ENCODE data around the gene ADAM11. TPM values are rescaled to one million over a fixed set of nuclear protein-coding genes. Genes with fewer than 3 reads are reported as not detected.
"Not testable (repeated sequence)": the region's sequence is repeated elsewhere in the genome, so short reads cannot be mapped to it uniquely, and the experiment has no call there.

Gene ADAM11
- total and polyA plus RNA-seq, 2 experiments from 2014 or later: 0.20 to 0.22 TPM

GRCh38 chr17:44741316-44741715 lies 17.5 kb upstream of the ADAM11 start:
- TF ChIP-seq EZH2phosphoT487 (IDR thresholded peaks at IDR 0.05; ENCODE audit: insufficient read depth, low read depth) (no peak), EZH2 (IDR thresholded peaks at IDR 0.05; ENCODE audit: insufficient read depth, poor library complexity, severe bottlenecking) (no peak)

GRCh38 chr17:44745301-44745700 lies 13.5 kb upstream of the ADAM11 start:
- TF ChIP-seq EZH2phosphoT487 (IDR thresholded peaks at IDR 0.05; ENCODE audit: insufficient read depth, low read depth) (no peak), EZH2 (IDR thresholded peaks at IDR 0.05; ENCODE audit: insufficient read depth, poor library complexity, severe bottlenecking) (no peak)
- in situ Hi-C loops (cut with MboI): no loop called here
- Histone ChIP-seq H2AFZ (no peak overlapping the region), H3K9me2 (ENCODE audit: insufficient read depth) (no peaks in the 10 kb centered on the region), H3K9me3 (ENCODE audit: low read depth) (no peaks in the 10 kb centered on the region), H4K20me1 (ENCODE audit: insufficient read depth) (no peaks in the 10 kb centered on the region), H3K4me3 (no peak overlapping the region), H3K4me2 (ENCODE audit: unreplicated experiment) (no peak overlapping the region), H3F3A (ENCODE audit: insufficient read depth) (no peaks in the 10 kb centered on the region), H3K27ac (no peak overlapping the region), H3K36me3 (ENCODE audit: low read depth) (no peaks in the 10 kb centered on the region), H3K4me1 (ENCODE audit: insufficient read depth) (no peaks in the 10 kb centered on the region), H3K27me3 (replicated peaks; ENCODE audit: insufficient read depth) (no peaks in the 10 kb centered on the region), H3K9ac (no peak overlapping the region), H3K79me2 (ENCODE audit: insufficient read depth) (no peaks in the 10 kb centered on the region)
- DNase-seq: no peak
- 94 to 100% methylated on average over 1 of the region's 1 CpG for WGBS, 2 experiments (ENCODE audit: low coverage in 1 of 2, low lambda C conversion rate in 2 of 2, missing lambda C conversion rate in 2 of 2)

More at GRCh38 chr17:44741316-44741715, 17.5 kb upstream of the ADAM11 start:
- Histone ChIP-seq H3K4me3 (no peak overlapping the region), H3K79me2 (ENCODE audit: insufficient read depth) (no peaks in the 10 kb centered on the region), H3K27ac (no peak overlapping the region), H3K9ac (no peak overlapping the region), H3K9me2 (ENCODE audit: insufficient read depth) (no peaks in the 10 kb centered on the region), H3K4me1 (ENCODE audit: insufficient read depth) (no peaks in the 10 kb centered on the region), H4K20me1 (ENCODE audit: insufficient read depth) (no peaks in the 10 kb centered on the region), H3K27me3 (replicated peaks; ENCODE audit: insufficient read depth) (no peaks in the 10 kb centered on the region), H3K9me3 (ENCODE audit: low read depth) (no peaks in the 10 kb centered on the region), H3K4me2 (ENCODE audit: unreplicated experiment) (no peak overlapping the region), H3F3A (ENCODE audit: insufficient read depth) (no peaks in the 10 kb centered on the region), H2AFZ (no peak overlapping the region), H3K36me3 (ENCODE audit: low read depth) (no peaks in the 10 kb centered on the region)
- DNase-seq: no peak
- in situ Hi-C loops (cut with MboI): no loop called here
- WGBS, 2 experiments (ENCODE audit: low coverage in 1 of 2, low lambda C conversion rate in 2 of 2, missing lambda C conversion rate in 2 of 2): 92 to 93% methylated on average over 8 of the region's 8 CpGs

- H3K9me3 ChIP-seq (ENCODE audit: low read depth); H3K4me1 ChIP-seq (ENCODE audit: insufficient read depth); H3K79me2 ChIP-seq (ENCODE audit: insufficient read depth); H3K36me3 ChIP-seq (ENCODE audit: low read depth); H3K4me2 ChIP-seq (ENCODE audit: unreplicated experiment); H3K9ac ChIP-seq; H3K27me3 ChIP-seq (replicated peaks; ENCODE audit: insufficient read depth); DNase-seq; H4K20me1 ChIP-seq (ENCODE audit: insufficient read depth); H2AFZ ChIP-seq; H3F3A ChIP-seq (ENCODE audit: insufficient read depth); H3K4me3 ChIP-seq; H3K27ac ChIP-seq; in situ Hi-C loops (cut with MboI); H3K9me2 ChIP-seq (ENCODE audit: insufficient read depth): not testable (repeated sequence)
- 96 to 97% methylated on average over 4 to 5 of the region's 5 CpGs for whole genome bisulfite sequencing, 2 experiments (ENCODE audit: low coverage in 1 of 2, low lambda C conversion rate in 2 of 2, missing lambda C conversion rate in 2 of 2)
Measured at GRCh38 chr17:44745738-44746137, 13.1 kb upstream of the ADAM11 start.

- in situ Hi-C loops (cut with MboI): no loop called here
- no peaks in the 10 kb centered on the region for H4K20me1 ChIP-seq (ENCODE audit: insufficient read depth)
- no peaks in the 10 kb centered on the region for H3K9me3 ChIP-seq (ENCODE audit: low read depth)
- H3K4me3 ChIP-seq: no peak overlapping the region
- no peak overlapping the region for H3K27ac ChIP-seq
- H3K4me2 ChIP-seq (ENCODE audit: unreplicated experiment): no peak overlapping the region
- no peak overlapping the region for H2AFZ ChIP-seq
- no peaks in the 10 kb centered on the region for H3F3A ChIP-seq (ENCODE audit: insufficient read depth)
- no peak for TF ChIP-seq EZH2 (IDR thresholded peaks at IDR 0.05; ENCODE audit: insufficient read depth, poor library complexity, severe bottlenecking)
- TF ChIP-seq EZH2phosphoT487 (IDR thresholded peaks at IDR 0.05; ENCODE audit: insufficient read depth, low read depth): no peak
- H3K79me2 ChIP-seq (ENCODE audit: insufficient read depth): no peaks in the 10 kb centered on the region
- H3K4me1 ChIP-seq (ENCODE audit: insufficient read depth): no peaks in the 10 kb centered on the region
- H3K36me3 ChIP-seq (ENCODE audit: low read depth): no peaks in the 10 kb centered on the region
- H3K27me3 ChIP-seq (replicated peaks; ENCODE audit: insufficient read depth): no peaks in the 10 kb centered on the region
- no peak for DNase-seq
- no peak overlapping the region for H3K9ac ChIP-seq
- H3K9me2 ChIP-seq (ENCODE audit: insufficient read depth): no peaks in the 10 kb centered on the region
Measured at GRCh38 chr17:44747566-44747965, 11.2 kb upstream of the ADAM11 start.

Data from GM23248 (cell line).